B cell (primary cell): ENCODE data around the gene AUTS2. TPM values are rescaled to one million over a fixed set of nuclear protein-coding genes. Genes with fewer than 3 reads are reported as not detected.

Source experiments
- ATAC-seq: fragments of 200-7000 bp; cut with Tn5 transposase; one replicate; pipeline ENCODE4 v1.10.0; 2021; ENCODE audit warnings: low read depth, mild to moderate bottlenecking, moderate number of reproducible peaks, moderate library complexity
- CTCF ChIA-PET: fragments of 350-600 bp; sonication (Branson Sonifier 250); formaldehyde crosslinking; loops from one replicate; lab custom pipeline; 2021; ENCODE audit warnings: antibody characterized with exemption, inconsistent platforms; lab: Charles Lee
- POLR2A ChIA-PET: fragments of 350-600 bp; sonication (Branson Sonifier 250); formaldehyde crosslinking; loops from one replicate; lab custom pipeline; 2021; ENCODE audit warnings: antibody characterized with exemption; lab: Charles Lee
- DNase-seq: peaks from one replicate; pipeline ENCODE4 v3.0.0; 2013
- H2AFZ ChIP-seq: 2 replicates; pipeline ENCODE4 v1.6.1; 2012; ENCODE audit warnings: mild to moderate bottlenecking, low read depth, low read length; ENCODE audit not compliant: insufficient read depth, poor library complexity, severe bottlenecking
- H3K27ac ChIP-seq, 2 donors: 1 replicate in 1 of 2; 2 replicates in 1 of 2; pipeline ENCODE4 v1.5.1; 2012 to 2013; ENCODE audit warnings: low read length in 2 of 2, mild to moderate bottlenecking in 2 of 2, moderate library complexity in 1 of 2
- H3K27me3 ChIP-seq, 4 experiments: fragments of 200-600 bp in 1 of 4; sonication (generic) in 1 of 4; replicated peaks in 1 of 4; 1 replicate in 2 of 4; 2 replicates in 2 of 4; pipeline versions ENCODE4 v1.6.1 to v1.7.0; 2013 to 2016; ENCODE audit warnings: low read length in 3 of 4, mild to moderate bottlenecking in 2 of 4, mixed read lengths in 1 of 4, moderate library complexity in 1 of 4; ENCODE audit not compliant: insufficient read depth in 4 of 4, control insufficient read depth in 3 of 4; ENCODE audit errors: control extremely low read depth in 1 of 4
- H3K36me3 ChIP-seq, 2 experiments: replicated peaks in 1 of 2; 1 replicate in 1 of 2; 2 replicates in 1 of 2; pipeline versions ENCODE4 v1.6.1 to v1.7.1; 2013; ENCODE audit warnings: low read length in 1 of 2; ENCODE audit not compliant: insufficient read depth in 2 of 2, control insufficient read depth in 1 of 2; ENCODE audit errors: control extremely low read depth in 1 of 2, extremely low read depth in 1 of 2
- H3K4me1 ChIP-seq, 2 donors: fragments of 200-600 bp in 1 of 2; sonication (generic) in 1 of 2; 1 replicate in 1 of 2; 2 replicates in 1 of 2; pipeline versions ENCODE4 v1.5.1 to v1.6.1; 2013 to 2017; ENCODE audit warnings: low read length in 2 of 2; ENCODE audit not compliant: control insufficient read depth in 2 of 2, insufficient read depth in 2 of 2
- H3K4me2 ChIP-seq: replicated peaks from 2 replicates; pipeline ENCODE3; 2012; ENCODE audit warnings: mild to moderate bottlenecking, low read depth, low read length; ENCODE audit not compliant: poor library complexity, severe bottlenecking
- H3K4me3 ChIP-seq, 5 experiments: fragments of 200-600 bp in 1 of 5; sonication (generic) in 1 of 5; 1 replicate in 3 of 5; 2 replicates in 2 of 5; pipeline versions ENCODE4 v1.5.1 to v1.7.0; 2011 to 2016; ENCODE audit warnings: low read length in 4 of 5, mild to moderate bottlenecking in 4 of 5, low read depth in 2 of 5, control low read depth in 1 of 5, moderate library complexity in 1 of 5; ENCODE audit not compliant: insufficient read depth in 1 of 5; ENCODE audit errors: control extremely low read depth in 1 of 5, extremely low read depth in 1 of 5
- H3K79me2 ChIP-seq: fragments of 200-600 bp; sonication (generic); one replicate; pipeline ENCODE4 v1.6.0; 2016; ENCODE audit warnings: low read length; ENCODE audit not compliant: control insufficient read depth, insufficient read depth
- H3K9ac ChIP-seq: fragments of 200-600 bp; sonication (generic); 2 replicates; pipeline ENCODE4 v1.6.1; 2017; ENCODE audit warnings: mild to moderate bottlenecking, low read length, moderate library complexity
- H3K9me3 ChIP-seq, 3 donors: one replicate each; pipeline versions ENCODE4 v1.6.1 to v1.7.1; 2013; ENCODE audit warnings: low read length in 2 of 3; ENCODE audit not compliant: control insufficient read depth in 2 of 3, insufficient read depth in 1 of 3; ENCODE audit errors: control extremely low read depth in 1 of 3
- H4K20me1 ChIP-seq: 2 replicates; pipeline ENCODE4 v1.6.0; 2012; ENCODE audit warnings: mild to moderate bottlenecking, low read length; ENCODE audit not compliant: insufficient read depth, control insufficient read depth, poor library complexity, severe bottlenecking
- H3K27ac Mint-ChIP-seq: one replicate; pipeline ENCODE4 v1.8.0; 2021; ENCODE audit warnings: mixed read lengths
- H3K27me3 Mint-ChIP-seq: one replicate; pipeline ENCODE4 v1.8.0; 2021; ENCODE audit warnings: mixed read lengths
- H3K4me1 Mint-ChIP-seq: one replicate; pipeline ENCODE4 v1.8.0; 2021; ENCODE audit warnings: mixed read lengths
- H3K4me3 Mint-ChIP-seq: one replicate; pipeline ENCODE4 v1.8.0; 2021; ENCODE audit warnings: mixed read lengths
- H3K9me3 Mint-ChIP-seq: one replicate; pipeline ENCODE4 v1.8.0; 2022; ENCODE audit warnings: mixed read lengths; ENCODE audit not compliant: insufficient read depth
- EZH2 ChIP-seq: IDR thresholded peaks from 2 replicates; pipeline ENCODE4 v1.6.1; 2012; ENCODE audit warnings: borderline replicate concordance, low read depth, mild to moderate bottlenecking, moderate library complexity, low read length; ENCODE audit not compliant: insufficient read depth, poor library complexity, severe bottlenecking
- WGBS: methylation state at CpG from one replicate; pipeline ENCODE4 v1.1.5; 2013; ENCODE audit warnings: missing lambda C conversion rate; ENCODE audit not compliant: insufficient coverage; 5-methylcytosine and 5-hydroxymethylcytosine counted together
- intact Hi-C: fragments of 100-400 bp; cut with micrococcal nuclease; formaldehyde crosslinking; loops from one replicate; pipeline ENCODE4 v1.10.0; 2022
- polyA plus RNA-seq: library from polyadenylated mRNA; depleted of rRNA; stranded (reverse); fragments of >200 nt; gene quantifications from 2 replicates; pipeline ENCODE4 v1.2.3, GENCODE V29; 2012
- total RNA-seq, 2 donors: library from RNA; stranded (reverse); fragments of 120-200 nt in 1 of 2; gene quantifications; 1 replicate in 1 of 2; 2 replicates in 1 of 2; pipeline versions ENCODE4 v1.2.3 to v1.2.4, GENCODE V29; 2013 to 2022
- TF ChIP-seq, protein P1 (sequence below): fragments of 200-600 bp; IDR thresholded peaks from one replicate; pipeline ENCODE4 v1.8.0; 2022; ENCODE audit warnings: antibody characterized with exemption, mild to moderate bottlenecking

AUTS2 gene
- total and polyA plus RNA-seq, 2 donors (not counting 1 experiment from before 2014, with no cell fraction given) = 22.3 to 35.0 TPM

DNA sequence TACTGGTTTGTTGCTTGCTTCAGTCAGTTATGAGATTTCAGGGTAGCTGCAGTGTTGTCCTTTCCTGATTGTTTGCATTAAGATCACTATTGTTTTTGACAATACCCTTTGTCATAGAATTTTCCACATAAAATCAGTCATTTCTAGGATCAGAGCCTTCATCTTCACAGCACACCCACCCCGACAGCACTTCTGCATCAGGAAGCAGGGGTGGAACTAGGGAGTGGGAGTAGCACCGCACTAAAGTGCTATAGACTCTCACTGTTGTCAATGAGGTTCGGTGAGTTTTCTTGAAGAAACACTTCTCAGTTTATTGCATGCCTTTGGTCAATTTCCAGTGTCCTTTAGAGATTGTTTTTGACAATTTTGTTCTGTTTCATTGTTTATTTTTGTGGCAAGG is 632.5 kb downstream of the AUTS2 start:
- intact Hi-C loops = no loop called here
- no peak for ATAC-seq

DNA sequence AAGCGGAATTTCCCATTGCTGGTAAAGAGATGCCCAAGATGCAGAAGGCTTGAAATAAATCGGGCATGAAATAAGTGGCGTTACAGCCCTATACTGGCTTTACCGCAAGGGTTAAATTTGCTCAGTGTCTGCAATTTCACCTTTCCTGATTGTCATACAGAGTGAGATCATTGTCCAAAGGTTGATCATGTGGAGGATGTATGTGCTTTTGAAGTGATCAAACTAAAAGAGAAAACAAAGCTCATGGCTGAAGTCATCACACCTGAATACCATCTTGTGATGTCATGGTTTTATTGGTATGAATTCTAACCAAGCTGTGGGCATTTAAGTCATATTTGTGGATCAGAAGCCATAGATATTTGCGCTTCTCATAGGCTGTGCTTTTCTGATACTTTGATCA is 635.5 kb downstream of the AUTS2 start:
- peaks cover 16% of the 10 kb centered on the region for H3K4me1 Mint-ChIP-seq
- Histone ChIP-seq H4K20me1 (no peaks in the 10 kb centered on the region), H3K9ac (no peak overlapping the region), H3K27ac (no peak overlapping the region), H3K4me1 (peaks cover 13% of the 10 kb centered on the region in 2 donors), H3K27me3 (no peaks in the 10 kb centered on the region), H3K79me2 (no peaks in the 10 kb centered on the region), H3K9me3 (peaks cover 0 to 18% (median 3%) of the 10 kb centered on the region in 3 donors), H3K4me3 (no peak overlapping the region), H2AFZ (no peak overlapping the region), H3K4me2 (no peak overlapping the region), H3K36me3 (peaks cover 0 to 2% of the 10 kb centered on the region in 2 experiments)
- TF ChIP-seq, protein P1, sequence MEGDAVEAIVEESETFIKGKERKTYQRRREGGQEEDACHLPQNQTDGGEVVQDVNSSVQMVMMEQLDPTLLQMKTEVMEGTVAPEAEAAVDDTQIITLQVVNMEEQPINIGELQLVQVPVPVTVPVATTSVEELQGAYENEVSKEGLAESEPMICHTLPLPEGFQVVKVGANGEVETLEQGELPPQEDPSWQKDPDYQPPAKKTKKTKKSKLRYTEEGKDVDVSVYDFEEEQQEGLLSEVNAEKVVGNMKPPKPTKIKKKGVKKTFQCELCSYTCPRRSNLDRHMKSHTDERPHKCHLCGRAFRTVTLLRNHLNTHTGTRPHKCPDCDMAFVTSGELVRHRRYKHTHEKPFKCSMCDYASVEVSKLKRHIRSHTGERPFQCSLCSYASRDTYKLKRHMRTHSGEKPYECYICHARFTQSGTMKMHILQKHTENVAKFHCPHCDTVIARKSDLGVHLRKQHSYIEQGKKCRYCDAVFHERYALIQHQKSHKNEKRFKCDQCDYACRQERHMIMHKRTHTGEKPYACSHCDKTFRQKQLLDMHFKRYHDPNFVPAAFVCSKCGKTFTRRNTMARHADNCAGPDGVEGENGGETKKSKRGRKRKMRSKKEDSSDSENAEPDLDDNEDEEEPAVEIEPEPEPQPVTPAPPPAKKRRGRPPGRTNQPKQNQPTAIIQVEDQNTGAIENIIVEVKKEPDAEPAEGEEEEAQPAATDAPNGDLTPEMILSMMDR = no peak
- TF ChIP-seq EZH2 = no peak
- peaks cover 15% of the 10 kb centered on the region for H3K9me3 Mint-ChIP-seq
- ChIA-PET CTCF (no interaction called here), POLR2A (no interaction called here)
- 91% methylated on average over 4 of the region's 5 CpGs for WGBS
- DNase-seq (no peak), ATAC-seq (no peak)
- no peak overlapping the region for H3K27ac Mint-ChIP-seq
- H3K27me3 Mint-ChIP-seq = no peaks in the 10 kb centered on the region
- intact Hi-C loops = no loop called here
- no peak overlapping the region for H3K4me3 Mint-ChIP-seq

More for the DNA sequence above, 632.5 kb downstream of the AUTS2 start:
- Histone ChIP-seq H3K4me2 (no peak overlapping the region), H3K4me1 (no peaks in the 10 kb centered on the region), H3K79me2 (no peaks in the 10 kb centered on the region), H3K27me3 (no peaks in the 10 kb centered on the region), H2AFZ (no peak overlapping the region), H4K20me1 (no peaks in the 10 kb centered on the region), H3K4me3 (no peak overlapping the region), H3K9ac (no peak overlapping the region), H3K27ac (no peak overlapping the region), H3K9me3 (peaks cover 2 to 21% (median 11%) of the 10 kb centered on the region in 3 donors), H3K36me3 (peaks cover 0 to 2% of the 10 kb centered on the region in 2 experiments)
- no peak overlapping the region for H3K4me3 Mint-ChIP-seq
- H3K9me3 Mint-ChIP-seq = peaks cover 19% of the 10 kb centered on the region
- no peak for DNase-seq
- H3K4me1 Mint-ChIP-seq = no peaks in the 10 kb centered on the region
- TF ChIP-seq, protein P1 = no peak
- TF ChIP-seq EZH2 = no peak
- 100% methylated on average over 2 of the region's 3 CpGs for WGBS
- CTCF ChIA-PET = no interaction called here
- H3K27ac Mint-ChIP-seq = no peak overlapping the region
- H3K27me3 Mint-ChIP-seq = no peaks in the 10 kb centered on the region
- POLR2A ChIA-PET = no interaction called here
